Hematopoietic multipotent progenitor cell treated with erythropoietin and hydrocortisone succinate and interleukin-3 and kit ligand, for 15 days (in vitro differentiated cells): ENCODE results near the gene SV2A.
"Not testable (repeated sequence)": the region's sequence is repeated elsewhere in the genome, so short reads cannot be mapped to it uniquely, and the experiment has no call there.

Experiments used
- DNase-seq: peaks from one replicate; pipeline ENCODE4 v3.0.0-alpha.2; 2015; ENCODE audit warnings: low spot score

The SV2A gene

GRCh38 chr1:149886396-149887195 is 31.0 kb downstream of the SV2A start:
- DNase-seq: peak; percentile 98

- not testable (repeated sequence) for DNase-seq
These were observed 31.6 kb downstream of the SV2A start for GRCh38 chr1:149886121-149886395.

- peak; percentile 87 for DNase-seq
These were observed 32.1 kb downstream of the SV2A start for GRCh38 chr1:149885339-149886120.

- DNase-seq: peak; percentile 74
These were observed 33.0 kb downstream of the SV2A start for GRCh38 chr1:149884433-149885338.

GRCh38 chr1:149883598-149884247 is 33.9 kb downstream of the SV2A start:
- DNase-seq: no peak

GRCh38 chr1:149881876-149882275 is 35.8 kb downstream of the SV2A start:
- DNase-seq: no peak

GRCh38 chr1:149879556-149879955 is 38.1 kb downstream of the SV2A start:
- no peak for DNase-seq

- no peak for DNase-seq
These were observed 40.3 kb downstream of the SV2A start for GRCh38 chr1:149877211-149877946.

GRCh38 chr1:149873060-149873459 is 44.6 kb downstream of the SV2A start:
- DNase-seq: not testable (repeated sequence)

GRCh38 chr1:149866887-149867286 is 50.8 kb downstream of the SV2A start:
- not testable (repeated sequence) for DNase-seq

- DNase-seq: not testable (repeated sequence)
These were observed 56.1 kb downstream of the SV2A start for GRCh38 chr1:149861497-149862054.

GRCh38 chr1:149860684-149861496 is 56.8 kb downstream of the SV2A start:
- not testable (repeated sequence) for DNase-seq

GRCh38 chr1:149860271-149860670 is 57.4 kb downstream of the SV2A start:
- DNase-seq: not testable (repeated sequence)
